RWPE2 (cell line): ENCODE measurements around the gene THAP2.
A peak's percentile ranks its signal among the peaks of the same experiment; 100 is the strongest.

ENCODE experiments used
- ATAC-seq: fragments of 200-7000 bp; cut with Tn5 transposase; 3 replicates; pipeline ENCODE4 v1.9.1; 2021; ENCODE audit warnings: low read depth
- DNase-seq: peaks from one replicate; pipeline ENCODE4 v3.0.0-alpha.2; 2020; ENCODE audit warnings: low spot score
- H3K27ac ChIP-seq: fragments of 450-650 bp; 2 replicates; pipeline ENCODE4 v1.5.1; 2017; ENCODE audit warnings: mild to moderate bottlenecking; ENCODE audit not compliant: poor library complexity, severe bottlenecking
- H3K27me3 ChIP-seq: fragments of 250-450 bp; sonication (Bioruptor Pico); 2 replicates; pipeline ENCODE4 v1.5.1; 2021; ENCODE audit warnings: mild to moderate bottlenecking, moderate library complexity; ENCODE audit not compliant: insufficient read depth, poor library complexity, severe bottlenecking
- H3K36me3 ChIP-seq: fragments of 250-450 bp; sonication (Bioruptor Pico); 2 replicates; pipeline ENCODE4 v1.5.1; 2020; ENCODE audit warnings: low read depth, mild to moderate bottlenecking, moderate library complexity
- H3K4me1 ChIP-seq: fragments of 250-450 bp; sonication (Bioruptor Pico); 2 replicates; pipeline ENCODE4 v1.5.1; 2021; ENCODE audit warnings: mild to moderate bottlenecking, moderate library complexity; ENCODE audit not compliant: insufficient read depth, poor library complexity, severe bottlenecking
- H3K4me3 ChIP-seq: fragments of 250-450 bp; sonication (Bioruptor Pico); 2 replicates; pipeline ENCODE4 v1.5.1; 2021; ENCODE audit warnings: mild to moderate bottlenecking, moderate library complexity; ENCODE audit not compliant: severe bottlenecking
- H3K9me3 ChIP-seq: fragments of 250-450 bp; sonication (Bioruptor Pico); 2 replicates; pipeline ENCODE4 v1.5.1; 2021; ENCODE audit warnings: mild to moderate bottlenecking, moderate library complexity; ENCODE audit not compliant: severe bottlenecking
- TF ChIP-seq, protein P1 (sequence below): fragments of 450-650 bp; IDR thresholded peaks from one replicate; pipeline ENCODE4 v1.5.1; 2017; ENCODE audit warnings: mild to moderate bottlenecking, moderate library complexity; ENCODE audit not compliant: poor library complexity, severe bottlenecking

The THAP2 gene

DNA sequence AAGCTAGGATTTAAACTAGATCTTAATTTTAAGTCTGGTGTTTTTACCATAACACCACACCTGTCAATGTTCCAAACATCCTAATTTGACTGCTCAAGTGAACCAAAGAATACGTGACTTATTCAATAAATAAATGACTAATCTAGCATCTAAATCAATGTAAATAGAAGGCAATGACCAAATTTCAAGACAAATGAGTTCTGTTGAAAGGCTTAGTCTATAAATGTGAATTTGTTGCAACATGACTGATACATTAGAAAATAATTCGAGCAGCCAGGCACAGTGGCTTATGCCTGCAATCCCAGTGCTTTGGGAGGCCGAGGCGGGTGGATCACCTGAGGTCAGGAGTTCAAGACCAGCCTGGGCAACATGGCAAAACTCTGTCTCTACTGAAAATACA is 15.6 kb upstream of the THAP2 start:
- Histone ChIP-seq H3K4me3 (no peak overlapping the region), H3K27me3 (no peaks in the 10 kb centered on the region), H3K4me1 (peaks cover 7% of the 10 kb centered on the region), H3K9me3 (no peaks in the 10 kb centered on the region), H3K27ac (no peak overlapping the region), H3K36me3 (peaks cover 96% of the 10 kb centered on the region)
- DNase-seq (no peak), ATAC-seq (peak; percentile 57; the same call in 2 of the 3 replicates)
- TF ChIP-seq, protein P1, sequence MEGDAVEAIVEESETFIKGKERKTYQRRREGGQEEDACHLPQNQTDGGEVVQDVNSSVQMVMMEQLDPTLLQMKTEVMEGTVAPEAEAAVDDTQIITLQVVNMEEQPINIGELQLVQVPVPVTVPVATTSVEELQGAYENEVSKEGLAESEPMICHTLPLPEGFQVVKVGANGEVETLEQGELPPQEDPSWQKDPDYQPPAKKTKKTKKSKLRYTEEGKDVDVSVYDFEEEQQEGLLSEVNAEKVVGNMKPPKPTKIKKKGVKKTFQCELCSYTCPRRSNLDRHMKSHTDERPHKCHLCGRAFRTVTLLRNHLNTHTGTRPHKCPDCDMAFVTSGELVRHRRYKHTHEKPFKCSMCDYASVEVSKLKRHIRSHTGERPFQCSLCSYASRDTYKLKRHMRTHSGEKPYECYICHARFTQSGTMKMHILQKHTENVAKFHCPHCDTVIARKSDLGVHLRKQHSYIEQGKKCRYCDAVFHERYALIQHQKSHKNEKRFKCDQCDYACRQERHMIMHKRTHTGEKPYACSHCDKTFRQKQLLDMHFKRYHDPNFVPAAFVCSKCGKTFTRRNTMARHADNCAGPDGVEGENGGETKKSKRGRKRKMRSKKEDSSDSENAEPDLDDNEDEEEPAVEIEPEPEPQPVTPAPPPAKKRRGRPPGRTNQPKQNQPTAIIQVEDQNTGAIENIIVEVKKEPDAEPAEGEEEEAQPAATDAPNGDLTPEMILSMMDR = no peak

DNA sequence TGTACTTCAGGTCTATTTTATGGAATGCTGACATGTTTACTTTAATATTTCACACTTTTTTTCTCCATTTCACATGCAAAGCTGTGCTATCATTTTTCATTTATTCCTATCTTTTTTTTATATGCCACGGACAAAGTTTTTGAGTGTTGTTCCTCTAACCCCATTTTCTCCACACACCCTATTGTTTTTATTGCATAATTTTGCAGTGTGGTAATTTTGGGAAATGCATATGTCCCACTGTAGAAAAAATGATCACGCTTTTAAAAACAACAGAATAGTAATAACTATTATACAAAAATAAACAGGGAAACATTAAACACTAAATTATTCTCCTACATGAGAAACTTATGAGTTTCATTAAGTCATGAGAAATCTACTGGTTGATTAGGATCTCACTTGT is 14.7 kb upstream of the THAP2 start:
- ATAC-seq (no peak), DNase-seq (no peak)
- peaks cover 96% of the 10 kb centered on the region for H3K36me3 ChIP-seq
- H3K9me3 ChIP-seq = no peaks in the 10 kb centered on the region
- no peaks in the 10 kb centered on the region for H3K27me3 ChIP-seq
- H3K4me3 ChIP-seq = no peak overlapping the region
- no peak overlapping the region for H3K27ac ChIP-seq
- peaks cover 7% of the 10 kb centered on the region for H3K4me1 ChIP-seq
- TF ChIP-seq, protein P1 = no peak

DNA sequence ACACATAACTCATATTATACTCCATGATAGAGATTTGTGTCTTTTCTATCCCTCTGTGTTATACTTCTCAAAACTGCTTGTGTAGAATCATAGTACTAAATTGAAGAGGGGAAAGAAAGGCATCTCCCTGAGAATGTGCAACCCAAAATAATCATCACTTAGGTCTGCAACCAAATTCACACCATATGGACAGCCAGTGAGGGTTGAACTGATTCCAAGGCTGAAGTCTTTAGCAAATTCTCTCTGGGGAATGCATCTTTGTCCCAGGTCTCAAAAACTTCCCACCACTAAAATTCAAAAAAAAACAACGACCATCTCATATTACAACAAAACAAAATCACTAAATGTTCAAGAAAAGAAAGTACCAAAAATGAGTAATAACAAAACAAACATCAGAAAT is 11.4 kb upstream of the THAP2 start:
- Histone ChIP-seq H3K27me3 (no peaks in the 10 kb centered on the region), H3K4me3 (no peak overlapping the region), H3K4me1 (peaks cover 11% of the 10 kb centered on the region), H3K27ac (no peak overlapping the region), H3K9me3 (no peaks in the 10 kb centered on the region), H3K36me3 (peaks cover 96% of the 10 kb centered on the region)
- no peak for DNase-seq
- TF ChIP-seq, protein P1 = no peak
- no peak for ATAC-seq

DNA sequence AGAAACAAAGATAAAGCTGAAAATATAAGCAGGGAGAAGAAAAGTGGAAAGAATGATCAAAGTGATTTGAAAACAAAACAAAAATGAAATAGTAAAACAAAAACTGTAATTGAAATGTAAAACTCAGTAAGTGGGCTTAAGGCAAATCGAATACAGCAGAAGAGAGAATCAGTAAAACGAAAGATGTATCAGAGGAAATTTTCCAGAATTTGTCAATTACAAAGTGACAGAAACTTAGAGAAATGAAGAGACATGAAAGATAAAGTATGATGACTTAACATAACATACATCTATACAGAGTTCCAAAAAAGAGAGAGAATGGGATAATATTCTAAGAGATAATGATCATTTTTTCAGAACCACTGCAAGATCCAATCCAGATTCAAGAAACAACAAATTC is 11.0 kb upstream of the THAP2 start:
- Histone ChIP-seq H3K4me1 (peaks cover 11% of the 10 kb centered on the region), H3K9me3 (no peaks in the 10 kb centered on the region), H3K4me3 (no peak overlapping the region), H3K27ac (no peak overlapping the region), H3K27me3 (no peaks in the 10 kb centered on the region), H3K36me3 (peaks cover 95% of the 10 kb centered on the region)
- ATAC-seq (no peak), DNase-seq (no peak)
- TF ChIP-seq, protein P1 = no peak

DNA sequence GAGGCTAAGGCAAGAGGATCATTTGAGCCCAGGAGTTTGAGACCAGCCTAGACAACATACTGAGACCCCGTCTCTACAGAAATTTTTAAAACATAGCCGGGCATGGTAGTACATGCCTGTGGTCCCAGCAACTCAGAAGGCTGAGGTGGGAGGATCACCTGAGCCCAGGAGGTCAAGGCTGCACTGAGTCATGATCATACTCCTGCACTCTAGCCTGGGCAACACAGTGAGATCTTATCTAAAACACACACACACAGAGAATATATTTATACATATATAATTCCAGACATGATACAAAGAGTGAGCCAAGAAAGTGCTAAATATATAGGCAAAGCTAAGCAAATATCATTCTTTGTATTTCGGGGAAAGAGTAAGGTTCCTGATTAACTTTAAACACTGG is 9.9 kb upstream of the THAP2 start:
- no peak for ATAC-seq
- no peaks in the 10 kb centered on the region for H3K9me3 ChIP-seq

More for the DNA sequence above, 9.9 kb upstream of the THAP2 start:
- peaks cover 7% of the 10 kb centered on the region for H3K4me1 ChIP-seq
- H3K4me3 ChIP-seq = no peak overlapping the region
- no peak overlapping the region for H3K27ac ChIP-seq
- no peaks in the 10 kb centered on the region for H3K27me3 ChIP-seq
- TF ChIP-seq, protein P1 = no peak
- H3K36me3 ChIP-seq = peaks cover 96% of the 10 kb centered on the region
- no peak for DNase-seq
